Esophagus squamous epithelium (tissue), 4 donors: ENCODE results near the gene TSPO.

Experiments
- CTCF ChIP-seq, 6 experiments: fragments of 450-650 bp in 4 of 6; fragments of 200-600 bp in 2 of 6; sonication (generic) in 2 of 6; IDR thresholded peaks; one replicate each; pipeline ENCODE4 v1.5.1; 2016 to 2019; ENCODE audit warnings: antibody characterized with exemption in 6 of 6, mild to moderate bottlenecking in 4 of 6, moderate library complexity in 4 of 6
- POLR2A ChIP-seq, 4 donors: fragments of 450-650 bp; IDR thresholded peaks; one replicate each; pipeline ENCODE4 v1.6.1; 2017; ENCODE audit warnings: antibody characterized with exemption in 4 of 4, mild to moderate bottlenecking in 4 of 4, moderate library complexity in 3 of 4

- TF ChIP-seq POLR2A (IDR thresholded peaks at IDR 0.05) (no peak), CTCF (IDR thresholded peaks at IDR 0.05) (no peak)
These were observed 24.7 kb downstream of the TSPO start for GRCh38 chr22:43176090-43176489.
